KBM-7 (cell line): ENCODE data around the gene GPBP1.
"Not testable (repeated sequence)": the region's sequence is repeated elsewhere in the genome, so short reads cannot be mapped to it uniquely, and the experiment has no call there.

Experiments
- DNase-seq: peaks from one replicate; pipeline ENCODE4 v3.0.0-alpha.2; 2015
- in situ Hi-C: fragments of 300-500 bp; cut with MboI; formaldehyde crosslinking; loops from 2 replicates; pipeline ENCODE4 v1.14.3; 2020; ENCODE audit warnings: low sequenced_read_pairs, low pct_unique_long_range_greater_than_20kb, mixed read lengths

GPBP1 gene

GRCh38 chr5:57249265-57249874 is 75.5 kb downstream of the GPBP1 start:
- DNase-seq, result no peak
- in situ Hi-C loops, result no loop called here

- in situ Hi-C loops, result loop anchor here (25.0 kb wide), 1 partner anchor 996 kb away; no protein-coding TSS in a partner anchor
- DNase-seq, result no peak
These were observed 84.2 kb downstream of the GPBP1 start for GRCh38 chr5:57258052-57258451.

GRCh38 chr5:57258943-57259342 is 85.1 kb downstream of the GPBP1 start:
- in situ Hi-C loops, result loop anchor here (25.0 kb wide), 1 partner anchor 997 kb away; no protein-coding TSS in a partner anchor
- DNase-seq, result no peak

GRCh38 chr5:57259704-57260103 is 85.8 kb downstream of the GPBP1 start:
- no peak for DNase-seq
- in situ Hi-C loops, result loop anchor here (25.0 kb wide), 1 partner anchor 997 kb away; no protein-coding TSS in a partner anchor

GRCh38 chr5:57262541-57262940 is 88.7 kb downstream of the GPBP1 start:
- in situ Hi-C loops, result loop anchor here (25.0 kb wide), 1 partner anchor 1000 kb away; no protein-coding TSS in a partner anchor
- DNase-seq, result no peak

- no peak for DNase-seq
- in situ Hi-C loops, result loop anchor here (25.0 kb wide), 1 partner anchor 1006 kb away; no protein-coding TSS in a partner anchor
These were observed 93.9 kb downstream of the GPBP1 start for GRCh38 chr5:57267805-57268204.

GRCh38 chr5:57276353-57276752 is 102.5 kb downstream of the GPBP1 start:
- in situ Hi-C loops, result no loop called here
- no peak for DNase-seq

GRCh38 chr5:57277085-57277484 is 103.2 kb downstream of the GPBP1 start:
- in situ Hi-C loops, result no loop called here
- DNase-seq, result peak; percentile 34

- DNase-seq, result no peak
- in situ Hi-C loops, result no loop called here
These were observed 107.0 kb downstream of the GPBP1 start for GRCh38 chr5:57280853-57281252.

- in situ Hi-C loops, DNase-seq: not testable (repeated sequence)
These were observed 111.2 kb downstream of the GPBP1 start for GRCh38 chr5:57285084-57285483.

- no peak for DNase-seq
- in situ Hi-C loops, result no loop called here
These were observed 118.0 kb downstream of the GPBP1 start for GRCh38 chr5:57291894-57292293.

GRCh38 chr5:57292336-57292735 is 118.5 kb downstream of the GPBP1 start:
- no peak for DNase-seq
- in situ Hi-C loops, result no loop called here

GRCh38 chr5:57298295-57298984 is 124.6 kb downstream of the GPBP1 start:
- DNase-seq, result peak; percentile 74
- in situ Hi-C loops, result no loop called here

- in situ Hi-C loops, result no loop called here
- peak; percentile 90 for DNase-seq
These were observed 125.2 kb downstream of the GPBP1 start for GRCh38 chr5:57298985-57299491.

- no peak for DNase-seq
- in situ Hi-C loops, result loop anchor here (25.0 kb wide), 1 partner anchor 1162 kb away; the partner anchor contains the start of gene PLK2
These were observed 126.1 kb downstream of the GPBP1 start for GRCh38 chr5:57299986-57300385.

- in situ Hi-C loops, result loop anchor here (25.0 kb wide), 1 partner anchor 1160 kb away; the partner anchor contains the start of gene PLK2
- peak; percentile 36 for DNase-seq
These were observed 128.3 kb downstream of the GPBP1 start for GRCh38 chr5:57302164-57302563.

GRCh38 chr5:57302643-57303042 is 128.8 kb downstream of the GPBP1 start:
- no peak for DNase-seq
- in situ Hi-C loops, result loop anchor here (25.0 kb wide), 1 partner anchor 1160 kb away; the partner anchor contains the start of gene PLK2

- in situ Hi-C loops, result loop anchor here (25.0 kb wide), 1 partner anchor 1158 kb away; the partner anchor contains the start of gene PLK2
- DNase-seq, result no peak
These were observed 130.1 kb downstream of the GPBP1 start for GRCh38 chr5:57303985-57304384.

- no peak for DNase-seq
- in situ Hi-C loops, result loop anchor here (25.0 kb wide), 1 partner anchor 1157 kb away; the partner anchor contains the start of gene PLK2
These were observed 131.1 kb downstream of the GPBP1 start for GRCh38 chr5:57304931-57305330.

- in situ Hi-C loops, result loop anchor here (25.0 kb wide), 1 partner anchor 1156 kb away; the partner anchor contains the start of gene PLK2
- DNase-seq, result no peak
These were observed 132.5 kb downstream of the GPBP1 start for GRCh38 chr5:57306359-57306758.
